Measurements from ENCODE around the gene GSKIP.

The GSKIP gene

DNA sequence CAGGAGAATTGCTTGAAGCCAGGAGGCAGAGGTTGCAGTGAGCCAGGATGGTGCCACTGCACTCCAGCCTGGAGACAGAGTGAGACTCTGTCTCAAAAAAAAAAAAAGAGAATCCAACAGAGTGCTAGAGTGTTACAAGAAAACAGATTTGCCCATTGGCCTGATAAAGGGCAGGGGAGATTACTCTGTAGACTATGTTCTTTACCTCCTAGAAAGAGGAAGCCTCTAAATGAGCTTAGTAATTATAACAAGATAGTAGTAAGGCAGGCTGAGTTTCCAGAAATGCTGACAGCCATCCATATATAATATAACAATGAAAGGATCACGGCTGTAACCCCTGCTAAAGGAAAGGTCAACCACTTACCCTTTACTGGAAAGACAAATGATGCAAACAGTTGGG, 53.0 kb downstream of the GSKIP start:
- no peak for DNase-seq (ENCODE audit: extremely low spot score)
- TF ChIP-seq HDGF (IDR thresholded peaks at IDR 0.05; ENCODE audit: borderline replicate concordance) = no peak
- no peak for TF ChIP-seq FOXA1 (IDR thresholded peaks at IDR 0.05)
- TF ChIP-seq ZNF384 (IDR thresholded peaks at IDR 0.05) = no peak
- no peak for TF ChIP-seq L3MBTL2 (conservative IDR thresholded peaks at IDR 0.05)
- no peak for TF ChIP-seq LEF1 (IDR thresholded peaks at IDR 0.05; ENCODE audit: borderline replicate concordance)
- TF ChIP-seq NFRKB (IDR thresholded peaks at IDR 0.05) = no peak
- no peak for TF ChIP-seq TARDBP (IDR thresholded peaks at IDR 0.05)
- no peak for TF ChIP-seq FOXK2 (IDR thresholded peaks at IDR 0.05)
- TF ChIP-seq ELF4 (IDR thresholded peaks at IDR 0.05) = no peak
- TF ChIP-seq ARNT (IDR thresholded peaks at IDR 0.05) = no peak
- TF ChIP-seq SUZ12 (IDR thresholded peaks at IDR 0.05) = no peak
- TF ChIP-seq, protein P1, sequence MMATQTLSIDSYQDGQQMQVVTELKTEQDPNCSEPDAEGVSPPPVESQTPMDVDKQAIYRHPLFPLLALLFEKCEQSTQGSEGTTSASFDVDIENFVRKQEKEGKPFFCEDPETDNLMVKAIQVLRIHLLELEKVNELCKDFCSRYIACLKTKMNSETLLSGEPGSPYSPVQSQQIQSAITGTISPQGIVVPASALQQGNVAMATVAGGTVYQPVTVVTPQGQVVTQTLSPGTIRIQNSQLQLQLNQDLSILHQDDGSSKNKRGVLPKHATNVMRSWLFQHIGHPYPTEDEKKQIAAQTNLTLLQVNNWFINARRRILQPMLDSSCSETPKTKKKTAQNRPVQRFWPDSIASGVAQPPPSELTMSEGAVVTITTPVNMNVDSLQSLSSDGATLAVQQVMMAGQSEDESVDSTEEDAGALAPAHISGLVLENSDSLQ (IDR thresholded peaks at IDR 0.05) = no peak
- TF ChIP-seq SP1 (IDR thresholded peaks at IDR 0.05) = no peak
- TF ChIP-seq FOXM1 (IDR thresholded peaks at IDR 0.05; ENCODE audit: borderline replicate concordance) = no peak
- POLR2A ChIA-PET = no interaction called here
- CTCF ChIA-PET = interaction anchor here (1.0 to 1.4 kb wide), 2 partner anchors 9 to 106 kb away, joined by 4 read pairs; no protein-coding TSS in a partner anchor

- ChIA-PET CTCF (interaction anchor here (0.8 to 1.0 kb wide), 2 partner anchors 107 to 126 kb away, joined by 4 read pairs; no protein-coding TSS in a partner anchor), POLR2A (no interaction called here)
- no peak for DNase-seq (ENCODE audit: extremely low spot score)
- no peak for TF ChIP-seq ZNF384 (IDR thresholded peaks at IDR 0.05)
- TF ChIP-seq LEF1 (IDR thresholded peaks at IDR 0.05; ENCODE audit: borderline replicate concordance) = no peak
- TF ChIP-seq ARNT (IDR thresholded peaks at IDR 0.05) = no peak
- TF ChIP-seq ELF4 (IDR thresholded peaks at IDR 0.05) = no peak
- no peak for TF ChIP-seq BHLHE40 (IDR thresholded peaks at IDR 0.05; ENCODE audit: borderline replicate concordance)
- no peak for TF ChIP-seq L3MBTL2 (conservative IDR thresholded peaks at IDR 0.05)
- no peak for TF ChIP-seq SP1 (IDR thresholded peaks at IDR 0.05)
- no peak for TF ChIP-seq CTBP1 (IDR thresholded peaks at IDR 0.05; ENCODE audit: borderline replicate concordance)
- TF ChIP-seq FOXM1 (IDR thresholded peaks at IDR 0.05; ENCODE audit: borderline replicate concordance) = no peak
Observed at GRCh38 chr14:96417254-96417653, 53.9 kb downstream of the GSKIP start.

GRCh38 chr14:96418075-96418474, 54.7 kb downstream of the GSKIP start:
- ChIA-PET POLR2A (no interaction called here), CTCF (no interaction called here)
- TF ChIP-seq ARNT (IDR thresholded peaks at IDR 0.05) (no peak), ZNF384 (IDR thresholded peaks at IDR 0.05) (0 out of 2 replicates have a peak, but pooled peaks have one; percentile 52), CTBP1 (IDR thresholded peaks at IDR 0.05; ENCODE audit: borderline replicate concordance) (no peak), HDGF (IDR thresholded peaks at IDR 0.05; ENCODE audit: borderline replicate concordance) (no peak), ELF4 (IDR thresholded peaks at IDR 0.05) (no peak), BHLHE40 (IDR thresholded peaks at IDR 0.05; ENCODE audit: borderline replicate concordance) (no peak)
- no peak for DNase-seq (ENCODE audit: extremely low spot score)

DNA sequence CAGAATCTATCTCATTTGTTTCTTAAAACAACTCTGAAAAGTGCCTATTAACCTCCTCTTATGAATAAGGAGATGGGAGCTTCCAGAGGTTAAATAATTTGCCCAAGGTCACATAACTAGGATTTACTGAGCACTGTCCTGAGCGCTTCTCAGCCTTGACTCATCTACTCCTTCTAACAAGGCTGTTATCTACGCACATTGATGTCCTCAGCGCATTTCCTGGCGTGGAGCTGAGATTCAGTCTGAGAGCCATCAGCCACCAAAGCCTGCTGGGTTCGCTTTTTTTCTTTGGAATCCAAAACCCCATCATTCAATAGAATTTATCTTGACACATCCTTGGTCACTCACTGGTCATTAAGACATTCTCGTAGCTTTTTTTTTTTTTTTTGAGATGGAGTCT, 57.9 kb downstream of the GSKIP start:
- TF ChIP-seq NFRKB (IDR thresholded peaks at IDR 0.05) (no peak), LEF1 (IDR thresholded peaks at IDR 0.05; ENCODE audit: borderline replicate concordance) (no peak), BHLHE40 (IDR thresholded peaks at IDR 0.05; ENCODE audit: borderline replicate concordance) (no peak), FOXK2 (IDR thresholded peaks at IDR 0.05) (no peak), FOXM1 (IDR thresholded peaks at IDR 0.05; ENCODE audit: borderline replicate concordance) (no peak), HDGF (IDR thresholded peaks at IDR 0.05; ENCODE audit: borderline replicate concordance) (no peak), SUZ12 (IDR thresholded peaks at IDR 0.05) (no peak), CTBP1 (IDR thresholded peaks at IDR 0.05; ENCODE audit: borderline replicate concordance) (no peak), L3MBTL2 (conservative IDR thresholded peaks at IDR 0.05) (no peak), ARNT (IDR thresholded peaks at IDR 0.05) (no peak), ELF4 (IDR thresholded peaks at IDR 0.05) (no peak), ZNF384 (IDR thresholded peaks at IDR 0.05) (no peak), FOXA1 (IDR thresholded peaks at IDR 0.05) (no peak), TARDBP (IDR thresholded peaks at IDR 0.05) (no peak)
- TF ChIP-seq, protein P1 (IDR thresholded peaks at IDR 0.05) = no peak
- POLR2A ChIA-PET = interaction anchor here (0.5 kb wide), 1 partner anchor 74 kb away, joined by 3 read pairs; no protein-coding TSS in a partner anchor
- DNase-seq (ENCODE audit: extremely low spot score) = no peak
- CTCF ChIA-PET = no interaction called here

GRCh38 chr14:96422992-96423391, 59.7 kb downstream of the GSKIP start:
- no peak for DNase-seq (ENCODE audit: extremely low spot score)
- ChIA-PET CTCF (interaction anchor here (0.6 to 0.7 kb wide), 2 partner anchors 54 to 64 kb away, joined by 3 read pairs; no protein-coding TSS in a partner anchor), POLR2A (no interaction called here)
- no peak for TF ChIP-seq TARDBP (IDR thresholded peaks at IDR 0.05)
- no peak for TF ChIP-seq FOXK2 (IDR thresholded peaks at IDR 0.05)
- TF ChIP-seq SP1 (IDR thresholded peaks at IDR 0.05) = no peak
- TF ChIP-seq, protein P1 (IDR thresholded peaks at IDR 0.05) = no peak
- no peak for TF ChIP-seq ELF4 (IDR thresholded peaks at IDR 0.05)
- no peak for TF ChIP-seq NFRKB (IDR thresholded peaks at IDR 0.05)

DNA sequence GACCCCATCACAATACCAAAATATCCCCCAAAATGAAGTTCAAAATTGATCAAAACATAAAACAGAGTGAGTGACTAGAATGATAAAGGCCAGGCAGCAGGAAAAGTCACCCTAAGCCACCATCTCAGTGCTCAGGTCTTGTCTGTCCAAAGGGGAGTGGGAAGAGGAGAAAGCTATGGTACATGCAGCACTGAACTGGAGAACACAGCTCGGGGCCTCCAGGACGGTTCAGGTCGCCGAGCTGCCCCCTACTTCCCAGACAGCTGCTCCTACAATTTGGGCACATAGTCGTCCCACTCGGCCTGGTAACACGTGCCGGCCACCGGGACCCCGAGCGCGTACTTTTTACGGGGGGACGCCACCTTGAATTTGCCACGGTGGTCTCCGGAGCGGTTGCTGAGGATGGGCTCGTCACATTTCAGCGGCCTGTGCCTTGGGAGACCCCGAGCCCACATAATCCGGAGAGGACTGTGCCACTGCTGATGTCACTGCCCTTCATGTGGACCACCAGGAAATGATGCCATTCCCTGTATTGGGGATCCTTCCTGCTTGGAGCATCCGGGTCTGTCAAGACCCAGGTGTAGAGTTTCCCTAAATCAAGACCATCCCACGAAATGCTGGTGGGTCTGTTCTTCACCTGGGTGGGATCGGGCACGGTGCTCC, 60.3 kb downstream of the GSKIP start:
- TF ChIP-seq, protein P1 (IDR thresholded peaks at IDR 0.05) = no peak
- TF ChIP-seq SUZ12 (IDR thresholded peaks at IDR 0.05) = no peak
- no peak for TF ChIP-seq SP1 (IDR thresholded peaks at IDR 0.05)
- TF ChIP-seq ARNT (IDR thresholded peaks at IDR 0.05) = no peak
- TF ChIP-seq BHLHE40 (IDR thresholded peaks at IDR 0.05; ENCODE audit: borderline replicate concordance) = no peak
- no peak for TF ChIP-seq L3MBTL2 (conservative IDR thresholded peaks at IDR 0.05)
- TF ChIP-seq ELF4 (IDR thresholded peaks at IDR 0.05) = no peak
- TF ChIP-seq NFRKB (IDR thresholded peaks at IDR 0.05) = no peak
- CTCF ChIA-PET = interaction anchor here (0.6 to 0.7 kb wide), 5 partner anchors 9 to 125 kb away, joined by 3 to 5 read pairs (median 3); no protein-coding TSS in a partner anchor
- POLR2A ChIA-PET = no interaction called here
- no peak for DNase-seq (ENCODE audit: extremely low spot score)
